Vagina (tissue), 2 donors: ENCODE measurements around the gene AGPAT4. TPM values are rescaled to one million over a fixed set of nuclear protein-coding genes. Genes with fewer than 3 reads are reported as not detected.

ENCODE experiments used
- DNase-seq, 2 donors: peaks; one replicate each; pipeline ENCODE4 v3.0.0-alpha.2; 2017; ENCODE audit errors: extremely low spot score in 2 of 2
- H3K27ac ChIP-seq: fragments of 200-600 bp; sonication (generic); one replicate; pipeline ENCODE4 v1.5.1; 2019
- H3K27me3 ChIP-seq: fragments of 200-600 bp; sonication (generic); one replicate; pipeline ENCODE4 v1.5.1; 2019
- H3K36me3 ChIP-seq, 2 donors: fragments of 200-600 bp; sonication (generic); one replicate each; pipeline ENCODE4 v1.5.1; 2017 to 2019
- H3K4me1 ChIP-seq: fragments of 200-600 bp; sonication (generic); one replicate; pipeline ENCODE4 v1.5.1; 2019
- H3K4me3 ChIP-seq, 2 donors: fragments of 200-600 bp; sonication (generic); 1 replicate in 1 of 2; 2 replicates in 1 of 2; pipeline ENCODE4 v1.5.1; 2016 to 2019
- H3K9me3 ChIP-seq: fragments of 200-600 bp; sonication (generic); one replicate; pipeline ENCODE4 v1.5.1; 2019
- CTCF ChIP-seq, 3 experiments: fragments of 450-650 bp in 2 of 3; fragments of 200-600 bp in 1 of 3; sonication (generic) in 1 of 3; IDR thresholded peaks; one replicate each; pipeline ENCODE4 v1.5.1; 2017 to 2019; ENCODE audit warnings: antibody characterized with exemption in 3 of 3, mild to moderate bottlenecking in 2 of 3, moderate library complexity in 2 of 3
- POLR2A ChIP-seq, 2 donors: fragments of 450-650 bp; IDR thresholded peaks; one replicate each; pipeline ENCODE4 v1.6.1; 2017; ENCODE audit warnings: antibody characterized with exemption in 2 of 2, mild to moderate bottlenecking in 2 of 2, moderate library complexity in 2 of 2
- POLR2AphosphoS5 ChIP-seq, 2 donors: sonication (generic); formaldehyde crosslinking; IDR thresholded peaks; one replicate each; pipeline ENCODE4 v1.9.0; 2017; ENCODE audit warnings: antibody characterized with exemption in 2 of 2, mild to moderate bottlenecking in 2 of 2, low read depth in 1 of 2; ENCODE audit not compliant: insufficient read depth in 1 of 2
- intact Hi-C: fragments of 100-400 bp; cut with DNase I; formaldehyde crosslinking; loops from one replicate; pipeline ENCODE4 v1.15.1; 2023
- total RNA-seq: library from RNA; depleted of rRNA; stranded (reverse); fragments of >200 nt; gene quantifications from one replicate; pipeline ENCODE4 v1.2.3, GENCODE V29; 2016

AGPAT4 gene
- total RNA-seq, 1 donor from 2014 or later: 6.9 TPM

GRCh38 chr6:161101517-161101916, 172.3 kb downstream of the AGPAT4 start:
- H3K27me3 ChIP-seq: no peaks in the 10 kb centered on the region
- peaks cover 0 to 65% of the 10 kb centered on the region in 2 donors for H3K36me3 ChIP-seq
- intact Hi-C loops: no loop called here
- H3K9me3 ChIP-seq: no peaks in the 10 kb centered on the region
- TF ChIP-seq CTCF (IDR thresholded peaks at IDR 0.05): no peak
- DNase-seq: no peak
- no peak overlapping the region for H3K27ac ChIP-seq
- H3K4me1 ChIP-seq: no peaks in the 10 kb centered on the region
- no peak overlapping the region for H3K4me3 ChIP-seq

GRCh38 chr6:161100072-161100471, 173.8 kb downstream of the AGPAT4 start:
- TF ChIP-seq POLR2AphosphoS5 (IDR thresholded peaks at IDR 0.05; ENCODE audit: insufficient read depth in 1 of 2, low read depth in 1 of 2) (no peak), CTCF (IDR thresholded peaks at IDR 0.05) (no peak), POLR2A (IDR thresholded peaks at IDR 0.05) (no peak)
- Histone ChIP-seq H3K9me3 (no peaks in the 10 kb centered on the region), H3K36me3 (peaks cover 0 to 69% of the 10 kb centered on the region in 2 donors), H3K27me3 (no peaks in the 10 kb centered on the region), H3K27ac (no peak overlapping the region), H3K4me3 (no peak overlapping the region), H3K4me1 (no peaks in the 10 kb centered on the region)
- no peak for DNase-seq
- intact Hi-C loops: no loop called here

GRCh38 chr6:161095916-161096315, 177.9 kb downstream of the AGPAT4 start:
- TF ChIP-seq POLR2A (IDR thresholded peaks at IDR 0.05): no peak
- no peak for TF ChIP-seq CTCF (IDR thresholded peaks at IDR 0.05)
- no peak for TF ChIP-seq POLR2AphosphoS5 (IDR thresholded peaks at IDR 0.05; ENCODE audit: insufficient read depth in 1 of 2, low read depth in 1 of 2)
- Histone ChIP-seq H3K27me3 (no peaks in the 10 kb centered on the region), H3K4me3 (no peak overlapping the region), H3K27ac (no peak overlapping the region), H3K9me3 (no peaks in the 10 kb centered on the region), H3K36me3 (peaks cover 0 to 76% of the 10 kb centered on the region in 2 donors), H3K4me1 (no peaks in the 10 kb centered on the region)
- no peak for DNase-seq
- intact Hi-C loops: no loop called here

GRCh38 chr6:161094955-161095354, 178.9 kb downstream of the AGPAT4 start:
- H3K4me3 ChIP-seq: no peak overlapping the region
- H3K27me3 ChIP-seq: no peaks in the 10 kb centered on the region
- TF ChIP-seq CTCF (IDR thresholded peaks at IDR 0.05): no peak
- no peak for TF ChIP-seq POLR2A (IDR thresholded peaks at IDR 0.05)
- TF ChIP-seq POLR2AphosphoS5 (IDR thresholded peaks at IDR 0.05; ENCODE audit: insufficient read depth in 1 of 2, low read depth in 1 of 2): no peak
- H3K9me3 ChIP-seq: no peaks in the 10 kb centered on the region
- H3K4me1 ChIP-seq: no peaks in the 10 kb centered on the region
- peaks cover 0 to 76% of the 10 kb centered on the region in 2 donors for H3K36me3 ChIP-seq
- intact Hi-C loops: no loop called here
- DNase-seq: no peak
- no peak overlapping the region for H3K27ac ChIP-seq

GRCh38 chr6:161091972-161092701, 181.7 kb downstream of the AGPAT4 start:
- H3K9me3 ChIP-seq: no peaks in the 10 kb centered on the region
- no peaks in the 10 kb centered on the region for H3K4me1 ChIP-seq
- intact Hi-C loops: no loop called here
- H3K27me3 ChIP-seq: no peaks in the 10 kb centered on the region
- no peak for DNase-seq
- no peak overlapping the region for H3K4me3 ChIP-seq
- TF ChIP-seq POLR2A (IDR thresholded peaks at IDR 0.05): no peak
- peak in 1 of 2 donors; percentile 16 for TF ChIP-seq POLR2AphosphoS5 (IDR thresholded peaks at IDR 0.05; ENCODE audit: insufficient read depth in 1 of 2, low read depth in 1 of 2)
- no peak for TF ChIP-seq CTCF (IDR thresholded peaks at IDR 0.05)
- H3K27ac ChIP-seq: no peak overlapping the region
- H3K36me3 ChIP-seq: peaks cover 0 to 72% of the 10 kb centered on the region in 2 donors
